Mucosa of stomach (tissue), 1 donor: ENCODE results near the gene OR2AP1.
"Not testable (repeated sequence)": the region's sequence is repeated elsewhere in the genome, so short reads cannot be mapped to it uniquely, and the experiment has no call there.

Experiments used
- H3K27me3 ChIP-seq: one replicate; pipeline ENCODE4 v1.7.0; 2013; ENCODE audit warnings: mild to moderate bottlenecking, low read length; ENCODE audit not compliant: control insufficient read depth, insufficient read depth
- H3K36me3 ChIP-seq: one replicate; pipeline ENCODE4 v1.7.0; 2013; ENCODE audit warnings: low read length; ENCODE audit not compliant: control insufficient read depth, insufficient read depth
- H3K4me1 ChIP-seq: one replicate; pipeline ENCODE4 v1.7.0; 2013; ENCODE audit warnings: mild to moderate bottlenecking, low read length; ENCODE audit not compliant: control insufficient read depth, insufficient read depth
- H3K4me3 ChIP-seq: one replicate; pipeline ENCODE4 v1.7.0; 2013; ENCODE audit warnings: low read length
- H3K9ac ChIP-seq: one replicate; pipeline ENCODE4 v1.7.0; 2013; ENCODE audit warnings: mild to moderate bottlenecking, low read length, moderate library complexity
- H3K9me3 ChIP-seq: one replicate; pipeline ENCODE4 v1.7.0; 2013; ENCODE audit warnings: mild to moderate bottlenecking, low read length, moderate library complexity; ENCODE audit not compliant: control insufficient read depth
- donor health status: Pancreatic carcinoma.

Gene OR2AP1

DNA sequence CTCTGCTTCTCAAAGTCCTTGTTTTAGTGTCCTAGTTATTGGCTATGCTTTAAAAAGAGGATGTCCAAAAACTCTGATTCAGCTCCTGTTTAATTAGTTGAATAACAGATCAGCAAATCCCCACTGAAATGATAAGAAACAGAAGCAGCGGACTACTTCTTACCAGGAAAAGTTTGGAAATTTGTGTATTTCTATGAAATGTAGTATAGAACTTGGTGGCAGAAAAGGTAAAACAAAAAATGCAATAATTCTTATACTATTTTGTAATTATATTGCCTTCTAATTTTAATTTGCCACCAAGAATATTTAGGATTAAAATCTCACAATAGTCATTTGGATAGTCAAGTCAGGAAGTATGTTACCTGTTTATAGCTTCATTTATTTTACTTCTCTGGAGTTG is at the start of gene OR2AP1:
TSS of gene OR2AP1 (plus strand) at position 301 of the 400 bp plus-strand sequence. CDS start 1,947 bp downstream, outside the sequence.
- no peak within 1 kb of the TSS for H3K4me3 ChIP-seq
- H3K27me3 ChIP-seq = no peaks in the 10 kb centered on the region
- H3K9ac ChIP-seq = no peak within 1 kb of the TSS
- H3K36me3 ChIP-seq = no peaks in the 10 kb centered on the region
- H3K9me3 ChIP-seq = no peaks in the 10 kb centered on the region
- no peaks in the 10 kb centered on the region for H3K4me1 ChIP-seq

DNA sequence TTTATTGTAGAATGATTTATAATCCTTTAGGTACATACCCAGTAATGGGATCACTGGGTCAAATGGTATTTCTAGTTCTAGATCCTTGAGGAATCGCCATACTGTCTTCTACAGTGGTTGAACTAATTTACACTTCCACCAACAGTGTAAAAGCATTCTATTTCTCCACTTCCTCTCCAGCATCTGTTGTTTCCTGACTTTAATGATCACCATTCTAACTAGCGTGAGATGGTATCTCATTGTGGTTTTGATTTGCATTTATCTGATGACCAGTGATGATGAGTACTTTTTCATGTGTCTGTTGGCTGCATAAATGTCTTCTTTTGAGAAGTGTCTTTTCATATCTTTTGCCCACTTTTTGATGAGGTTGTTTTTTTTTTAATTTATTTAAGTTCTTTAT is 24.0 kb upstream of the OR2AP1 start:
- not testable (repeated sequence) for H3K4me3 ChIP-seq, H3K27me3 ChIP-seq, H3K36me3 ChIP-seq, H3K4me1 ChIP-seq, H3K9me3 ChIP-seq, H3K9ac ChIP-seq

DNA sequence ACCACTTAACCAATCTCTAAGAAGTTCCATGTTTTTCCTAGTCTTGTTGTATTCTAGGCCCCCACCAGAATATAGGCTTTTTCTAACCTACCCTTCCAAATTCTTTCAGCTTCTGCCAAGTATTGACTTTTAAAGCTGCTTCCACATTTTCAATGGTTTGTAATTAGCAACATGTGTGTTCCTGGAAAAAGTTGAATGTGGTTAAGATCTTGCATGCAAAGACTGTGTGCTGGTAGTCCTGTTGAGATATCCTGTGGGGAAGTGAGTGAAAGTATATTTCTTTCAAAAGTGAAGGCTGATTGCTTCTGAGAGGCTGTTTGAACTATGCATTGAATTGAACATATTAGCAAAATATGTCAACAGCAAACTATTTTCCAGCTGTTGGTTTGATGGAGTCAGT is 23.5 kb upstream of the OR2AP1 start:
- Histone ChIP-seq H3K4me1 (no peaks in the 10 kb centered on the region), H3K36me3 (no peaks in the 10 kb centered on the region), H3K9me3 (no peaks in the 10 kb centered on the region), H3K27me3 (no peaks in the 10 kb centered on the region), H3K9ac (no peak overlapping the region), H3K4me3 (no peak overlapping the region)

DNA sequence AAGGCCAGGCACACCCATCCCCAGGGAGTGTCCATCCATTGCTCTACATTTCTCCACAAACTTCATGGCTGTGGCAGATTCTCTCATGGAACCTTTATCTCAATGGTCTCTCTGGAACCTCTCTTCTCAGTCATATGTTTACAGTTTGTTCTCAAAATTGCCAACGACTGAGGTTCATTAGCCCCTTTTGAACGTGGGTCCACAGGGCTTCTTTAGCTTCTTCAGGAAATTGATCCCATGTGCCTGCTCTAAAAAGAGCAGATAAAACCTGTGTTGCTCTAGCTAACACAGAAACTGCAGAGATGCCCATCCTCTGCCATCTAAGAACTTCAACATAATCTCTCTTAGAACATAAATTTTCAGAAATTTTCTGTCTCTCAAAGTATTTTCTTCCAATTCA is 23.0 kb upstream of the OR2AP1 start, which contains the start of gene OR6C4:
TSS of gene OR6C4 (plus strand) at position 301 of the 400 bp plus-strand sequence. CDS start 1,625 bp downstream, outside the sequence.
- Histone ChIP-seq H3K4me1 (no peaks in the 10 kb centered on the region), H3K9ac (no peak within 1 kb of the TSS), H3K4me3 (no peak within 1 kb of the TSS), H3K36me3 (no peaks in the 10 kb centered on the region), H3K27me3 (no peaks in the 10 kb centered on the region), H3K9me3 (no peaks in the 10 kb centered on the region)

DNA sequence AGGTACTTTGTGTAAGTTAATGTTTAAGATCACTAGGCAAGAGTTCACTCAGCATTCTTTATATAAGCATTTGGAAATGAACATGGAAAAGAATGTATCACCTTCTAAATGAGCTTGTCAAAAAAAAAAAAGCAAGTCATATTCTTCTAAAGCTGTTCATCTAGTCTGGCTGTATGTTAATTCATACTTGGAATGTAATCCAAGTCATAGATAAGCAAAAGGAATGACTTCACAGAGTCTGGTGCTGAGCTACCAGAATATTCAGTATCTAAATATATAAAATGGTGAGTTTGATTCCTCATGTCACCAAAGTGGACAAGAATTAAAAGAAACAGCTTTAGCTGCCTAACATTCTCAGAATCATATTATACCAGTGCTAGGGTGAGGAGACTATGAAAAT is 18.0 kb upstream of the OR2AP1 start:
- H3K9me3 ChIP-seq = no peaks in the 10 kb centered on the region
- no peaks in the 10 kb centered on the region for H3K36me3 ChIP-seq
- no peak overlapping the region for H3K9ac ChIP-seq
- no peaks in the 10 kb centered on the region for H3K27me3 ChIP-seq
- H3K4me3 ChIP-seq = no peak overlapping the region
- H3K4me1 ChIP-seq = no peaks in the 10 kb centered on the region

DNA sequence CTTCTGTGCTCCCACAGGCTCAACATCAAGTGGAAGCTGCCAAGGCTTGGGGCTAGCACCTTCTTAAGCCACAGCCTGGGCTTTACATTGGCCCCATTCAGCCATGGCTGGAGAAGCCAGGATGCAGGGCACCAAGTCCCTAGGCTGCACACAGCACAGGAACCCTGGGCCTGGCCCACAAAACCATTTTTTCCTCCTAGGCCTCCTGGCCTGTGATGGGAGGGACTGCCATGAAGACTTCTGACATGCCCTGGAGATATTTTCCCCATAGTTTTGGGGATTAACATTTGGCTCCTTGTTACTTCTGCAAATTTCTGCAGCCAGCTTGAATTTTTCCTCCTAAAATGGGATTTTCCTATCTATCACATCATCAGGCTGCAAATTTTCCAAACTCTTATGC is 2.2 kb upstream of the OR2AP1 start:
- not testable (repeated sequence) for H3K9ac ChIP-seq, H3K9me3 ChIP-seq, H3K4me1 ChIP-seq, H3K27me3 ChIP-seq, H3K36me3 ChIP-seq, H3K4me3 ChIP-seq

DNA sequence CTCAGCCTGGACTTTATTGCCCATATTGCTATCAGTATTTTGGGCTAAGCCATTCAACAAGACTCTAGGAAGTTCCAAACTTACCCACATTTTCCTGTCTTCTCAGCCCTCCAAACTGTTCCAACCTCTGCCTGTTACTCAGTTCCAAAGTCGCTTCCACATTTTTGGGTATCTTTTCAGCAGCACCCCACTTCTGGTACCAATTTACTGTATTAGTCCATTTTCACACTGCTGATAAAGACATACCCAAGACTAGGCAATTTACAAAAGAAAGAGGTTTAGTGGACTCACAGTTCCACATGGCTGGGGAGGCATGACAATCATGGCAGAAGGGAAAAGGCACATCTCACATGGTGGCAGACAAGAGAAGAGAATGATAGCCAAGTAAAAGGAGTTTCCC is 1.6 kb upstream of the OR2AP1 start:
- H3K4me1 ChIP-seq, H3K27me3 ChIP-seq, H3K9me3 ChIP-seq, H3K36me3 ChIP-seq, H3K9ac ChIP-seq, H3K4me3 ChIP-seq: not testable (repeated sequence)

DNA sequence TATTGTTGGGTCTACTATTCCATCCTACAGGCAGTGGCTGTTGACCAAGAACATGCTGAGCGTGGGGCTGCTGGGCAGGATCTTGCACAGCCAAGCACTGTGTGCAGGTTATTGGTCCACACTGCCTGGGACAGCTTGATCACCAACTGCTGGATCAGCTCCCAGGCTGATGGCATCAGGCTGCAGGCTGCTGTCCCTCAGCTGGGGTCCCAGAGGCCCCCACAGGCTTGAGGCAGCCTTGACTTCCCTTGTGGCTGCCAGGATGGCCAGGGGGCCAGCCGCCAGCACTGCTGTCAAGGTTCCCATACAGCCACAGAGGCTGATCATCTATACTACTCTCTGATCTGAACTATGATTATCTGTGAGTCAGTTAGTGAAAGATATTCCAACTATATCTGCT is 9.8 kb downstream of the OR2AP1 start:
- Histone ChIP-seq H3K4me3 (no peak overlapping the region), H3K27me3 (no peaks in the 10 kb centered on the region), H3K36me3 (no peaks in the 10 kb centered on the region), H3K9ac (no peak overlapping the region), H3K9me3 (no peaks in the 10 kb centered on the region), H3K4me1 (no peaks in the 10 kb centered on the region)

DNA sequence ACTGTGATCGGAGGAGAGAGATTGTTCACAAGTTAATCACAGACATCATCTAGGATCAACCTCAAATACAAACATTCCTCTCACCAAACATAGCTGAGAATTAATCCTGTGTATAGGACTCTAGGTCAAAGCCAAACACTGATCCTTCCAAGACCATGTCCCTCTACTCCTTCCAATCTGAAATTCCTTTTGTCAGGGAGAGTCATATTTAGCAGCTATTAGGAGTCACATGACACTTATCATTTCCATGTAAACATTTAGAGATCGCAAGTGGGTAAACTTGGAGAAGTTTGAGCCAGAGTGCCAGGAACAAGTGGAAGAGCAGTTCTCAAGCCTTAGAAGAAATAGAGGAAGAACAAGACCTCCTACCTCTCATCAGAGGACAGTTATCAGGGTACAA is 13.5 kb downstream of the OR2AP1 start:
- no peaks in the 10 kb centered on the region for H3K4me1 ChIP-seq
- H3K4me3 ChIP-seq = no peak overlapping the region
- no peak overlapping the region for H3K9ac ChIP-seq
- no peaks in the 10 kb centered on the region for H3K27me3 ChIP-seq
- H3K9me3 ChIP-seq = no peaks in the 10 kb centered on the region
- H3K36me3 ChIP-seq = no peaks in the 10 kb centered on the region

DNA sequence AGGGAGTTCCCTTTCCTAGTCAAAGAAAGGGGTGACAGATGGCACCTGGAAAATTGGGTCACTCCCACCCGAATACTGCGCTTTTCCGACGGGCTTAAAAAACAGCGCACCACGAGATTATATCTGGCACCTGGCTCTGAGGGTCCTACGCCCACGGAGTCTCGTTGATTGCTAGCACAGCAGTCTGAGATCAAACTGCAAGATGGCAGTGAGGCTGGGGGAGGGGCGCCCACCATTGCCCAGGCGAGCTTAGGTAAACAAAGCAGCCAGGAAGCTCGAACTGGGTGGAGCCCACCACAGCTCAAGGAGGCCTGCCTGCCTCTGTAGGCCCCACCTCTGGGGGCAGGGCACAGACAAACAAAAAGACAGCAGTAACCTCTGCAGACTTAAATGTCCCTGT is 17.9 kb downstream of the OR2AP1 start:
- not testable (repeated sequence) for H3K9ac ChIP-seq, H3K27me3 ChIP-seq, H3K4me1 ChIP-seq, H3K36me3 ChIP-seq, H3K4me3 ChIP-seq, H3K9me3 ChIP-seq

DNA sequence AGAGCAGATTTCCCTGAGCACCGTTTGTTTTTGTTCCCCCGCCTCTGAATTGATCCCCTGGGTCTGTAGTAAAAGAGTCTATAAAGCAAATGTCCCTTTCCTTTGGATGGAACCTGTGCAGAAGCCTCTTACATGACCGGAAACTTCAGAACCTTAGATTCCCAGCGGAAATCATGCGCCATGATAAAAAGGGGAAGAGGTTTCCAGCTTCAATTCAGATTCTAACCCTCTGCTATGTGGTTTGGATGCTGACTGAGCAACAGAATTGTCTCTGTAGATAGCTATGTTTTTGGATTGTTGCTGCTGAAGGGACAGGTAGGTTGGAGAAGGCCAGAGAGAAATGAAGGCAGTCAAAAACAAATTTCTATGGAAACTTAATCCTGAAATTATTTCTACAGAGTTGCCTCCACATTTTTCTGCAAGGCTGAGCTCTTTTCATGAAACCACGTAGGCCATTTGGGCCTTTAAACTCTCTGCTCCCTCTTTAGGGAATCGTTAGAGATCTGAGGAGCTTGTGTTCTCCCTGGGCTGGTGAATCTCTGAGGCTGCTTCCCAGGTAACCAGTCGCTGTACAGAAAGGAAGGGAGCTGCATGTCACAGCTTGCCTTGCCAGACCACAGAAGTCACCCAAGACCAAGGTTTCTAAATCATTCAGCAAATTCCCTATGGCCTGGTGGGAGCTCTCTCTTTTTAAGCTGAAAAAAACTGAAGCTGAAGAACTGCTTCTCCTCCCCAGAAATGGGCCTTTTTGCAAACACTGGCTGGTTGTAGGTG is 35.7 kb downstream of the OR2AP1 start:
- H3K27me3 ChIP-seq = no peaks in the 10 kb centered on the region
- no peak overlapping the region for H3K9ac ChIP-seq
- no peaks in the 10 kb centered on the region for H3K4me1 ChIP-seq
- H3K36me3 ChIP-seq = no peaks in the 10 kb centered on the region
- H3K4me3 ChIP-seq = no peak overlapping the region
- no peaks in the 10 kb centered on the region for H3K9me3 ChIP-seq

DNA sequence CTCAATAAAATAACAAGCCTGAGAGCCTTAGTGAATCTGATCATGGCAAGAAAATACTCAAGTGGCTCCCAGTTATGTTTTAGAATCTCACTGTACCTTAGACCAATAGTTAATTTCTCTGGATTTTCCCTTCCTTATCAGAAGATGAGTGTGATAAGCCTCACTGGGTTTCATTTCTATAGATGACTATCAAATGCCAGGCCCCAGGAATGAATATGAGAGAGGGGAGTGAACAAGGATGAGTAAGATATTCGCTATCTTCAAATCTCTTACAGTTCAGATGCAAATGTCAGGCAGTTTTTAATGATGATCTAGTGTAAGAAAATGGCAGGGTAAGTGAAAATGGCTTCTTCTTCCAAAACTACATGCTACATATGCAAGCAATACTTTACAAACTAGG is 38.3 kb downstream of the OR2AP1 start:
- Histone ChIP-seq H3K9ac (no peak overlapping the region), H3K36me3 (no peaks in the 10 kb centered on the region), H3K4me3 (no peak overlapping the region), H3K9me3 (no peaks in the 10 kb centered on the region), H3K4me1 (no peaks in the 10 kb centered on the region), H3K27me3 (no peaks in the 10 kb centered on the region)

DNA sequence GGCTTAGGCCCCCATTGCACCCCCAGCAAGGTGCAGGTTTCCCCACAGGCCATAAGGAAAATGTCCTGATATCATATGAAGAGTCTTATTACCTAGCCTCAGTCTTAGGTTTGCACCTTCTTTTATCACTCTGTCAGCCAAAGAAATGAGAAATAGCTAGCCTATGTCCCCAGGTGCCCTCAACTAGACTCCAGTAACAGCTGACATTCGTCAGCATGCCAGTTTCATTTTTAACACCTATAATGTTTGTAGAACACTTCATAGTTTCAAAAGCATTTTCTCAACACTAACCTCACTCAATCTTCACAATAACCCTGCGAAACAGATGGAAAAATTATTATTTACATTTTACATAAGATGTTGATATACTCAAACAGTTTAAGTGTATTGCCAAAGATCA is 40.4 kb downstream of the OR2AP1 start:
- Histone ChIP-seq H3K36me3 (no peaks in the 10 kb centered on the region), H3K4me1 (no peaks in the 10 kb centered on the region), H3K9ac (no peak overlapping the region), H3K4me3 (no peak overlapping the region), H3K27me3 (no peaks in the 10 kb centered on the region), H3K9me3 (no peaks in the 10 kb centered on the region)
